ENCODE measurements around the gene DEPDC4.

- TF ChIP-seq, protein P1, sequence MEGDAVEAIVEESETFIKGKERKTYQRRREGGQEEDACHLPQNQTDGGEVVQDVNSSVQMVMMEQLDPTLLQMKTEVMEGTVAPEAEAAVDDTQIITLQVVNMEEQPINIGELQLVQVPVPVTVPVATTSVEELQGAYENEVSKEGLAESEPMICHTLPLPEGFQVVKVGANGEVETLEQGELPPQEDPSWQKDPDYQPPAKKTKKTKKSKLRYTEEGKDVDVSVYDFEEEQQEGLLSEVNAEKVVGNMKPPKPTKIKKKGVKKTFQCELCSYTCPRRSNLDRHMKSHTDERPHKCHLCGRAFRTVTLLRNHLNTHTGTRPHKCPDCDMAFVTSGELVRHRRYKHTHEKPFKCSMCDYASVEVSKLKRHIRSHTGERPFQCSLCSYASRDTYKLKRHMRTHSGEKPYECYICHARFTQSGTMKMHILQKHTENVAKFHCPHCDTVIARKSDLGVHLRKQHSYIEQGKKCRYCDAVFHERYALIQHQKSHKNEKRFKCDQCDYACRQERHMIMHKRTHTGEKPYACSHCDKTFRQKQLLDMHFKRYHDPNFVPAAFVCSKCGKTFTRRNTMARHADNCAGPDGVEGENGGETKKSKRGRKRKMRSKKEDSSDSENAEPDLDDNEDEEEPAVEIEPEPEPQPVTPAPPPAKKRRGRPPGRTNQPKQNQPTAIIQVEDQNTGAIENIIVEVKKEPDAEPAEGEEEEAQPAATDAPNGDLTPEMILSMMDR (CRISPR knock-in tag; IDR thresholded peaks at IDR 0.05) = no peak
- TF ChIP-seq PRDM10 (CRISPR knock-in tag; IDR thresholded peaks at IDR 0.05; ENCODE audit: low read depth) = no peak
- TF ChIP-seq ZMYM4 (CRISPR knock-in tag; IDR thresholded peaks at IDR 0.05) = no peak
- TF ChIP-seq KAT2B (IDR thresholded peaks at IDR 0.05; ENCODE audit: borderline replicate concordance, low read depth, low read length) = no peak
- no peak for TF ChIP-seq TAF15 (IDR thresholded peaks at IDR 0.05; ENCODE audit: low read depth, low read length, poor library complexity, severe bottlenecking)
- no peak for TF ChIP-seq PRDM15 (CRISPR knock-in tag; IDR thresholded peaks at IDR 0.05)
- TF ChIP-seq EZH2 (conservative IDR thresholded peaks at IDR 0.05; ENCODE audit: low read depth, low read length) = no peak
- no peak for TF ChIP-seq AGO2 (optimal IDR thresholded peaks at IDR 0.05; ENCODE audit: low read depth, low read length)
- TF ChIP-seq JUNB (CRISPR knock-in tag; IDR thresholded peaks at IDR 0.05; ENCODE audit: borderline replicate concordance) = no peak
- TF ChIP-seq, protein P2, sequence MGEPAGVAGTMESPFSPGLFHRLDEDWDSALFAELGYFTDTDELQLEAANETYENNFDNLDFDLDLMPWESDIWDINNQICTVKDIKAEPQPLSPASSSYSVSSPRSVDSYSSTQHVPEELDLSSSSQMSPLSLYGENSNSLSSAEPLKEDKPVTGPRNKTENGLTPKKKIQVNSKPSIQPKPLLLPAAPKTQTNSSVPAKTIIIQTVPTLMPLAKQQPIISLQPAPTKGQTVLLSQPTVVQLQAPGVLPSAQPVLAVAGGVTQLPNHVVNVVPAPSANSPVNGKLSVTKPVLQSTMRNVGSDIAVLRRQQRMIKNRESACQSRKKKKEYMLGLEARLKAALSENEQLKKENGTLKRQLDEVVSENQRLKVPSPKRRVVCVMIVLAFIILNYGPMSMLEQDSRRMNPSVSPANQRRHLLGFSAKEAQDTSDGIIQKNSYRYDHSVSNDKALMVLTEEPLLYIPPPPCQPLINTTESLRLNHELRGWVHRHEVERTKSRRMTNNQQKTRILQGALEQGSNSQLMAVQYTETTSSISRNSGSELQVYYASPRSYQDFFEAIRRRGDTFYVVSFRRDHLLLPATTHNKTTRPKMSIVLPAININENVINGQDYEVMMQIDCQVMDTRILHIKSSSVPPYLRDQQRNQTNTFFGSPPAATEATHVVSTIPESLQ (CRISPR knock-in tag; conservative IDR thresholded peaks at IDR 0.05) = no peak
Measured at GRCh38 chr12:100207311-100207710, 59.6 kb downstream of the DEPDC4 start.
